Activated CD8-positive, alpha-beta T cell treated with anti-CD3 and anti-CD28 coated beads, Interleukin-2, amount 10 ng/mL, durations not matched to agents 7 days and 5 days (primary cell): Measurements from ENCODE around the gene UAP1. TPM values are rescaled to one million over a fixed set of nuclear protein-coding genes. Genes with fewer than 3 reads are reported as not detected.
"Not testable (repeated sequence)": the region's sequence is repeated elsewhere in the genome, so short reads cannot be mapped to it uniquely, and the experiment has no call there.

ENCODE experiments used
- ATAC-seq: fragments of 150-1000 bp; cut with Tn5 transposase; one replicate; pipeline ENCODE4 v1.10.0; 2021; ENCODE audit warnings: moderate library complexity
- CTCF ChIA-PET: fragments of 350-600 bp; sonication (Branson Sonifier 250); formaldehyde crosslinking; loops from one replicate; lab custom pipeline; 2021; ENCODE audit warnings: antibody characterized with exemption; lab: Charles Lee
- POLR2A ChIA-PET: fragments of 350-600 bp; sonication (Branson Sonifier 250); formaldehyde crosslinking; loops from one replicate; lab custom pipeline; 2021; ENCODE audit warnings: antibody characterized with exemption; lab: Charles Lee
- DNase-seq: peaks from one replicate; pipeline ENCODE4 v3.0.0-alpha.2; 2020
- H3K27ac Mint-ChIP-seq: one replicate; pipeline ENCODE4 v1.8.0; 2021; ENCODE audit warnings: mild to moderate bottlenecking, mixed read lengths
- H3K27me3 Mint-ChIP-seq: one replicate; pipeline ENCODE4 v1.8.0; 2021; ENCODE audit warnings: low read depth, mixed read lengths
- H3K36me3 Mint-ChIP-seq: one replicate; pipeline ENCODE4 v1.8.0; 2021; ENCODE audit warnings: low read depth, mixed read lengths
- H3K4me1 Mint-ChIP-seq: one replicate; pipeline ENCODE4 v1.8.0; 2021; ENCODE audit warnings: low read depth, mixed read lengths
- H3K4me3 Mint-ChIP-seq: one replicate; pipeline ENCODE4 v1.8.0; 2021; ENCODE audit warnings: mild to moderate bottlenecking, mixed read lengths
- H3K9me3 Mint-ChIP-seq: one replicate; pipeline ENCODE4 v1.8.0; 2022; ENCODE audit warnings: mixed read lengths; ENCODE audit not compliant: insufficient read depth
- total RNA-seq, 2 experiments: library from RNA; stranded (reverse); gene quantifications; one replicate each; pipeline ENCODE4 v1.2.3, GENCODE V29; 2021

UAP1 gene
- total RNA-seq, 2 experiments from 2014 or later: 15.5 to 15.7 TPM

GRCh38 chr1:162568802-162569201 is 7.3 kb downstream of the UAP1 start:
- H3K9me3 Mint-ChIP-seq: no peaks in the 10 kb centered on the region
- ATAC-seq: no peak
- POLR2A ChIA-PET: no interaction called here
- no peak overlapping the region for H3K4me3 Mint-ChIP-seq
- CTCF ChIA-PET: no interaction called here
- H3K36me3 Mint-ChIP-seq: peaks cover 16% of the 10 kb centered on the region
- no peak for DNase-seq
- H3K27ac Mint-ChIP-seq: no peak overlapping the region
- no peaks in the 10 kb centered on the region for H3K27me3 Mint-ChIP-seq
- peaks cover 14% of the 10 kb centered on the region for H3K4me1 Mint-ChIP-seq

GRCh38 chr1:162570718-162571117 is 9.2 kb downstream of the UAP1 start:
- Mint-ChIP-seq H3K36me3 (peaks cover 16% of the 10 kb centered on the region), H3K4me1 (peaks cover 7% of the 10 kb centered on the region), H3K4me3 (no peak overlapping the region), H3K27ac (no peak overlapping the region), H3K27me3 (no peaks in the 10 kb centered on the region), H3K9me3 (no peaks in the 10 kb centered on the region)
- POLR2A ChIA-PET: no interaction called here
- CTCF ChIA-PET: no interaction called here
- DNase-seq (no peak), ATAC-seq (no peak)

GRCh38 chr1:162571121-162571520 is 9.6 kb downstream of the UAP1 start:
- ATAC-seq, H3K27ac Mint-ChIP-seq, POLR2A ChIA-PET, H3K9me3 Mint-ChIP-seq, DNase-seq, H3K4me1 Mint-ChIP-seq, H3K27me3 Mint-ChIP-seq, H3K4me3 Mint-ChIP-seq, CTCF ChIA-PET: not testable (repeated sequence)
- H3K36me3 Mint-ChIP-seq: peaks cover 16% of the 10 kb centered on the region

GRCh38 chr1:162571696-162572095 is 10.2 kb downstream of the UAP1 start:
- Mint-ChIP-seq H3K27me3 (no peaks in the 10 kb centered on the region), H3K4me1 (peaks cover 7% of the 10 kb centered on the region), H3K27ac (no peak overlapping the region), H3K9me3 (no peaks in the 10 kb centered on the region), H3K36me3 (peaks cover 16% of the 10 kb centered on the region), H3K4me3 (no peak overlapping the region)
- ChIA-PET POLR2A (no interaction called here), CTCF (no interaction called here)
- ATAC-seq (no peak), DNase-seq (no peak)

GRCh38 chr1:162573136-162573535 is 11.6 kb downstream of the UAP1 start:
- POLR2A ChIA-PET: no interaction called here
- Mint-ChIP-seq H3K36me3 (peaks cover 8% of the 10 kb centered on the region), H3K4me3 (no peak overlapping the region), H3K27ac (no peak overlapping the region), H3K9me3 (no peaks in the 10 kb centered on the region), H3K27me3 (no peaks in the 10 kb centered on the region), H3K4me1 (peaks cover 7% of the 10 kb centered on the region)
- DNase-seq (no peak), ATAC-seq (no peak)
- CTCF ChIA-PET: interaction anchor here (0.7 kb wide), 1 partner anchor 155 kb away, joined by 3 read pairs; no protein-coding TSS in a partner anchor

- POLR2A ChIA-PET: interaction anchor here (0.7 kb wide), 1 partner anchor 10 kb away, joined by 3 read pairs; no protein-coding TSS in a partner anchor
- Mint-ChIP-seq H3K9me3 (no peaks in the 10 kb centered on the region), H3K27ac (no peak overlapping the region), H3K4me3 (no peak overlapping the region), H3K4me1 (no peaks in the 10 kb centered on the region), H3K27me3 (no peaks in the 10 kb centered on the region), H3K36me3 (peaks cover 6% of the 10 kb centered on the region)
- DNase-seq (no peak), ATAC-seq (no peak)
- CTCF ChIA-PET: interaction anchor here (1.2 kb wide), 1 partner anchor 11 kb away, joined by 5 read pairs; no protein-coding TSS in a partner anchor
Measured at GRCh38 chr1:162578071-162578700, 16.7 kb downstream of the UAP1 start.

- ChIA-PET CTCF (no interaction called here), POLR2A (no interaction called here)
- no peak for DNase-seq
- Mint-ChIP-seq H3K9me3 (no peaks in the 10 kb centered on the region), H3K4me1 (no peaks in the 10 kb centered on the region), H3K4me3 (no peak overlapping the region), H3K27ac (no peak overlapping the region), H3K27me3 (no peaks in the 10 kb centered on the region), H3K36me3 (peaks cover 6% of the 10 kb centered on the region)
- ATAC-seq: no peak
Measured at GRCh38 chr1:162578936-162579335, 17.4 kb downstream of the UAP1 start.

GRCh38 chr1:162580308-162580707 is 18.8 kb downstream of the UAP1 start:
- CTCF ChIA-PET: no interaction called here
- H3K27ac Mint-ChIP-seq: no peak overlapping the region
- no peaks in the 10 kb centered on the region for H3K9me3 Mint-ChIP-seq
- ATAC-seq: no peak
- no peaks in the 10 kb centered on the region for H3K4me1 Mint-ChIP-seq
- H3K27me3 Mint-ChIP-seq: no peaks in the 10 kb centered on the region
- POLR2A ChIA-PET: no interaction called here
- H3K36me3 Mint-ChIP-seq: peaks cover 6% of the 10 kb centered on the region
- H3K4me3 Mint-ChIP-seq: no peak overlapping the region
- no peak for DNase-seq

- ATAC-seq, POLR2A ChIA-PET, CTCF ChIA-PET, H3K27me3 Mint-ChIP-seq, H3K36me3 Mint-ChIP-seq, H3K9me3 Mint-ChIP-seq, DNase-seq, H3K27ac Mint-ChIP-seq, H3K4me3 Mint-ChIP-seq, H3K4me1 Mint-ChIP-seq: not testable (repeated sequence)
Measured at GRCh38 chr1:162582901-162583300, 21.4 kb downstream of the UAP1 start.

GRCh38 chr1:162585101-162585500 is 23.6 kb downstream of the UAP1 start:
- POLR2A ChIA-PET, CTCF ChIA-PET, H3K4me3 Mint-ChIP-seq, H3K27ac Mint-ChIP-seq, DNase-seq, H3K27me3 Mint-ChIP-seq, H3K9me3 Mint-ChIP-seq, H3K4me1 Mint-ChIP-seq, ATAC-seq: not testable (repeated sequence)
- peaks cover 13% of the 10 kb centered on the region for H3K36me3 Mint-ChIP-seq

- Mint-ChIP-seq H3K4me1 (no peaks in the 10 kb centered on the region), H3K36me3 (peaks cover 8% of the 10 kb centered on the region), H3K9me3 (no peaks in the 10 kb centered on the region), H3K27ac (no peak overlapping the region), H3K4me3 (no peak overlapping the region), H3K27me3 (no peaks in the 10 kb centered on the region)
- CTCF ChIA-PET: no interaction called here
- DNase-seq (no peak), ATAC-seq (no peak)
- POLR2A ChIA-PET: interaction anchor here (1.0 kb wide), 1 partner anchor 10 kb away, joined by 3 read pairs; no protein-coding TSS in a partner anchor
Measured at GRCh38 chr1:162587347-162587746, 25.8 kb downstream of the UAP1 start.

GRCh38 chr1:162587761-162588260 is 26.3 kb downstream of the UAP1 start:
- Mint-ChIP-seq H3K4me1 (no peaks in the 10 kb centered on the region), H3K27me3 (no peaks in the 10 kb centered on the region), H3K9me3 (no peaks in the 10 kb centered on the region), H3K36me3 (peaks cover 12% of the 10 kb centered on the region), H3K27ac (no peak overlapping the region), H3K4me3 (no peak overlapping the region)
- CTCF ChIA-PET: no interaction called here
- POLR2A ChIA-PET: interaction anchor here (1.0 kb wide), 1 partner anchor 10 kb away, joined by 3 read pairs; no protein-coding TSS in a partner anchor
- DNase-seq (no peak), ATAC-seq (no peak)
